Tibial nerve (tissue), 3 donors: Measurements from ENCODE around the gene ENTR1.

Source experiments
- CTCF ChIP-seq, 5 experiments: fragments of 200-600 bp in 3 of 5; fragments of 450-650 bp in 2 of 5; sonication (generic) in 3 of 5; IDR thresholded peaks; one replicate each; pipeline ENCODE4 v1.5.1; 2016 to 2019; ENCODE audit warnings: antibody characterized with exemption in 5 of 5, mild to moderate bottlenecking in 3 of 5, moderate library complexity in 2 of 5
- POLR2A ChIP-seq, 2 donors: fragments of 450-650 bp; IDR thresholded peaks; one replicate each; pipeline ENCODE4 v1.6.1; 2017; ENCODE audit warnings: antibody characterized with exemption in 2 of 2, mild to moderate bottlenecking in 2 of 2, moderate library complexity in 2 of 2

GRCh38 chr9:136436055-136436634 is 25.7 kb upstream of the ENTR1 start:
- TF ChIP-seq POLR2A (IDR thresholded peaks at IDR 0.05): no peak
- TF ChIP-seq CTCF (IDR thresholded peaks at IDR 0.05): no peak
